DMS153 (cell line): ENCODE results near the gene PCGF3.
"Not testable (repeated sequence)": the region's sequence is repeated elsewhere in the genome, so short reads cannot be mapped to it uniquely, and the experiment has no call there.

Source experiments
- DNase-seq: peaks from one replicate; lab custom pipeline; 2025; lab: John Stamatoyannopoulos, UW

PCGF3 gene

GRCh38 chr4:668219-668618, 37.4 kb upstream of the PCGF3 start:
- not testable (repeated sequence) for DNase-seq

GRCh38 chr4:669806-670559, 35.6 kb upstream of the PCGF3 start:
- DNase-seq: not testable (repeated sequence)

DNA sequence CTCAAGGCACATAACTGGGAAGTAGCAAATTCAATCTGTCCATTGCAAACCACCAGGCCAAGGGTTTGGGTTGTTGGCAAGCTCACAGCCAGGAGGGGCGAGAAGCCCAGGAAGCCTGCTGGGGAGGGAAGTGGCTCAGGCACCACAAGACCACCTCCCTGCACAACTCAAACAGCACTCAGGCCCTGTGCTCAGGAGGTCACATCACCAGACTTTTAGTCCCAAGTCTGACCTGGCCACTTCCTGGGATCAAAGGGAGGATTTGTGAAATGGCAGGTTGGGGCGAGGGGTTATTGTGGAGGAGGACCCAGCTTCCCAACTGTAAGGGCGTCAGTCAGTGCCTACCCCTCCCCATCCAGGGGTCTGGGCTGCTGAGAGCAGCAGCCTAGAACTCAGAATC, 33.9 kb upstream of the PCGF3 start:
- no peak for DNase-seq

- DNase-seq: no peak
Measured at GRCh38 chr4:673349-674091, 32.1 kb upstream of the PCGF3 start.

- DNase-seq: peak; percentile 72
Measured at GRCh38 chr4:674172-675035, 31.2 kb upstream of the PCGF3 start, which contains the start of the genes ATP5ME and MYL5. Gene ATP5ME, minus strand, starts transcription at chr4:674276. Its CDS starts 29 bp downstream, at chr4:674247. Gene MYL5, plus strand, starts transcription at chr4:674542. Its CDS starts 3,485 bp downstream, at chr4:678027.

GRCh38 chr4:675036-675882, 30.4 kb upstream of the PCGF3 start:
- no peak for DNase-seq

GRCh38 chr4:675980-676870, 29.4 kb upstream of the PCGF3 start:
- no peak for DNase-seq

DNA sequence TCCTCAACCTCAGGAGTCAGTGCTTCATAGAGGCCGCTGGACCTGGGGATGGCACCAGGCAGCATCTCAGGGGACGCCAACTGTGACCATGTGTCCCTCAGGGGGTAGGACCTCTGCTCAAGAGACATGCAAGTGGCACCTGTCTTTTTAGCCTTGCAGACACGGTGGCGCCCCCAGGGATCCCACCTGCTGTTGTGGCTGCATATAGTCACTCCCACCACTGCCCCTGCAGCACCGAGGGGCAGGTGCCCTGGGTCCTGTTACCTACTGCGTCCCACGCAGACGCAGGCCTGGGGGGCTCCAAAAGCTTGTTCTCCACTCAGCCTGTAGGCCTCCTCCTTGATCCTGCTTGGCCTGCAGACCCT, 28.8 kb upstream of the PCGF3 start:
- DNase-seq: no peak

DNA sequence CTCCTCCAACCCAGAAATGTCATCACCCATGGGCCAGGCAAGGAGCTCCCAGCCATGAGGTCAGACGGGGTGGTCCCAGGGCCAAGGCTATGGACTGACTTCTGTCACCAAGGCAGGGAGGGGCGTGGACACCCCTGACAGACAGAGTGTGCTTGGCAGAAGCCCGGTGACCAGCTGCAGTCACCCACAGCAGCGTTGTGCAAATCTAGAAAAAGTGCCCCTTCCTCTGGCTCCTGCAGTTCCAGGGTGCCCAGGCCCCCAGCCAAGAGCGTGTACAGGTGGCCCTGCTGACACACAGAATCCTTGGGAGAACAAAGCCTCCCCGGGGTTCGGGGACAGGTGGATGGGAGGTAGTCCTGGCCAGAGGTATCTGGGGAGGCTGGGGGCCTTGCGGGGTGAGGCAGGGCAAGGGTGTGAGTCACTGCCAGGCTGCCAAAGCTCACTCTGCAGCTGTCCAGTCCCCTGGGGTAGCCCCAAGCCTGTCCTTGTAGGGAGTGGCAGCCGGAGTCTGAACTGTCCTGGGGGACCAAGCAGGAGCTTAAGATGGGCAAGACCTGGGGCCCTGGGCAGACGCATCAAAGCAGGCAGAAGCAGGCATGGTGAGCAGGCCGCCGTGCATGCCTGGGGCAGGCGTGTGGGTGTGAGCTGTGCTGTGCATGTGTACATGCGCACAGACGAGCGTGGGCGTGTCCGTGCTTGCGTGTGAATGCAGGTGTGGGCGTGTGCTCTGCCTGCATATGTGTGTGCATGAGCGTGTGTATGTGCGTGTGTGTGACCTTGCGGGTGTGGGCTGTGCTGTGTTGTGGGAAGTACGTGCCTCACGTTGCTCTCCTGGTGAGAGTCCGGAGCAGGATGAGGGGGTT, 28.0 kb upstream of the PCGF3 start:
- no peak for DNase-seq

DNA sequence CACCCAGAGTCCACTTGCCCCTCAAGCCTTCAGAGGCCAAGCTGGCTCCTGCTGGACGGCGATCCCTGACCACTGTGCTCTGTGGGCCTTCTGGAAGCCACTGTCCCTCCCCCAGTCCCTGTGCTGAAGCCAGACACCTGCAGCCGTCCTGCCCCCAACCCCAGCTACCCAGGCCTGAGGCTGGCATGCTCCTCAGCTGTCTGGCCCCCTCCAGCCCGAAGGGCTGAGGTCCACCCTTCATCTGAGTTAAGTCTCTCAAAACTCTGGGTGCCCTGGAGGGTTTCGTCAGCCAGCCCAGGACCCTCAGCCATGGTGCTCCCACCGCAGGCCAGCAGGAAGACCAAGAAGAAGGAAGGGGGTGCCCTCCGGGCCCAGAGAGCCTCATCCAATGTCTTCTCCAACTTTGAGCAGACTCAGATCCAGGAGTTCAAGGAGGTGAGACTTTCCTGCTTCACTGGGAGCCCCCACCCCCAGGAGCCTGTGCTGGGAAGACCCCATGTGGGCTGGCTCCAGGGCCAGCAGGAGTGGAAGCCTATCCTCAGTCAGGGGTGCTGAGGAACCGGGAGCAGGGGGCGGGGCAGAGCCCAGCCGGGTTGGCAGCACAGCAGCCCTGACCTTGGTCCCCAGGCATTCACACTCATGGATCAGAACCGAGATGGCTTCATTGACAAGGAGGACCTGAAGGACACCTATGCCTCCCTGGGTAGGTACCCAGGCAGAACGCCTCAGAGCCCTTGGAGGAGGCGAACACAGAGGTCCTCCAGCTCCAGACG, 27.1 kb upstream of the PCGF3 start:
- DNase-seq: no peak

DNA sequence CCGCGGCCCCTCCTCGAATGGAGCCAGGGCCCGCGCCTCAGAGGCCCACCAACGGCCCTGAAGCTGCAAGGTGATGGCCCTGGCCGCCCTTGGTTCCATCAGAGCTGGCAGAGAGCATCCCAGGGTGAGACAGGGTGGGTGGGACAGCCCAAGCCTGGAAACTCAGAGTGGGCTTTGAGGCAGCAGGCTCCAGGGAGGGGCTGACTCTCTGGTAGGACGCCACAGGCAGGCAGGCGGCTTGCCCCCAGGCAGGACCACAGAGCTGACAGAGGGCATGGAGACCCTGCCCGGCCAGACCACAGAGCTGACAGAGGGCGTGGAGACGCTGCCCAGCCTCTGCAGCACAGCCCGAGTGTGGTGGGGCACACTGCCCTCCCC, 26.5 kb upstream of the PCGF3 start:
- DNase-seq: no peak

GRCh38 chr4:679629-680028, 26.0 kb upstream of the PCGF3 start:
- DNase-seq: no peak

- DNase-seq: no peak
Measured at GRCh38 chr4:680091-680490, 25.5 kb upstream of the PCGF3 start.

DNA sequence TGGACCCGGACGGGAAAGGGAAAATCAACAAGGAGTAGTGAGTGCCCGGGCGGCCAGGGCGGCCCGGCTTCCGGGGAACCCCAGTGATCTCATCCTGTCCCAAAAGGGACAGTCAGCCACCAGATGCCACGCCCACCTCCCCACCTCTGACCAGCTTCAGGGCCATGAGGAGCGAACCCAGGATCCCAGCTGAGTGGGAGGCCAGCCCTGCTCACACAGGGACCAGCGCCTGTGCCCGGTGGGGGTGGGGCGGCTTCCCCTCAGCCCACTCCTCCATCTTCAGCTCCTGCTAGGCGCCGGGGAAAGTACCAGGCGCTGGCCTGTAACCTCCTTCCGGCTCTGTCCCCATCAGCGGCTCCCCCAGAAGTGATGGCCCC, 25.1 kb upstream of the PCGF3 start:
- no peak for DNase-seq

DNA sequence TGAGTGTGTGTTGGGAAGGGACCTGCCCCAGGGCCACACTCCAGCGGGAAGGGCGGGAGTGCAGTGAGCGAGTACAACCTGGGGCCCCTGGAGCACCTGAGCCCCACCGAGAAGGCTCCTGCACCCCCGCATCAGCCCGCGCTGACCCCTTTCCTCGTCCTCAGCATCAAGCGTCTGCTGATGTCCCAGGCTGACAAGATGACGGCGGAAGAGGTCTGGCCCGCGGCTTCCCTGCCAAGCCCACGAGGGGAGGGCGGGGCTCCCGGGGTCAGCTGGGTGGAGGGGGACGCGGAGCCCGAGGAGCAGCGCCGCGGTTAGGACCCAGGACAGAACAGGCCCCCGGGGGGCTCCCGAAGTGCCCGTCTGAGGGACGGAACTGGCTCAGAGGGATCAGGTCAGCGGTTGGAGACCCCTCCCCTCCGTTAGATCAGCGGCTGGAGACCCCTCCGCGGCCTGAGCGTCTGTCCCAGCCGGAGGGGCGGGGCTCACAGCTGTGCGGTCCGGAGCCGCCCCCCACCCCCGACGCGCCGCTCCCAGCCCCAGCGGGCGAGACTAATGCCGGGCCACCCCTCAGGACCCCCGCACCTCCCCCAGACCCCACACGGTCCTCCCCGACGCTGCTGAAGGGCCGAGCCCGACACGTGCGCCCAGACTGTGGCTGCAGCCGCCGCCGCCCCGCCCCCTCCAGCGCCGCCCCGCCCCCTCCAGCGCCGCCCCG, 24.5 kb upstream of the PCGF3 start:
- DNase-seq: no peak

- DNase-seq: no peak
Measured at GRCh38 chr4:681736-682451, 23.7 kb upstream of the PCGF3 start.

GRCh38 chr4:682490-683172, 23.0 kb upstream of the PCGF3 start:
- DNase-seq: peak; percentile 45
